ENCODE measurements around the gene PTPRG. TPM values are rescaled to one million over a fixed set of nuclear protein-coding genes. Genes with fewer than 3 reads are reported as not detected.

The PTPRG gene
- total RNA-seq, 1 donor from 2014 or later, result 80.7 TPM

- H3K9me3 Mint-ChIP-seq (ENCODE audit: unreplicated experiment), result no peaks in the 10 kb centered on the region
- no peak for DNase-seq (ENCODE audit: low spot score)
- no peaks in the 10 kb centered on the region for H3K36me3 Mint-ChIP-seq (ENCODE audit: low read depth, unreplicated experiment)
- no peak for TF ChIP-seq CTCF (IDR thresholded peaks at IDR 0.05; ENCODE audit: unreplicated experiment)
- H3K4me3 Mint-ChIP-seq (ENCODE audit: unreplicated experiment), result no peak overlapping the region
- no peaks in the 10 kb centered on the region for H3K4me1 Mint-ChIP-seq (ENCODE audit: unreplicated experiment)
- H3K27me3 Mint-ChIP-seq (ENCODE audit: unreplicated experiment), result peaks cover 1% of the 10 kb centered on the region
- no peak overlapping the region for H3K27ac Mint-ChIP-seq (ENCODE audit: unreplicated experiment)
Measured at GRCh38 chr3:62125380-62125779, 564.0 kb downstream of the PTPRG start.

GRCh38 chr3:62127116-62127515 lies 565.7 kb downstream of the PTPRG start:
- no peaks in the 10 kb centered on the region for H3K4me1 Mint-ChIP-seq (ENCODE audit: unreplicated experiment)
- DNase-seq (ENCODE audit: low spot score), result no peak
- TF ChIP-seq CTCF (IDR thresholded peaks at IDR 0.05; ENCODE audit: unreplicated experiment), result no peak
- H3K27ac Mint-ChIP-seq (ENCODE audit: unreplicated experiment), result no peak overlapping the region
- H3K27me3 Mint-ChIP-seq (ENCODE audit: unreplicated experiment), result peaks cover 1% of the 10 kb centered on the region
- H3K9me3 Mint-ChIP-seq (ENCODE audit: unreplicated experiment), result no peaks in the 10 kb centered on the region
- H3K36me3 Mint-ChIP-seq (ENCODE audit: low read depth, unreplicated experiment), result no peaks in the 10 kb centered on the region
- no peak overlapping the region for H3K4me3 Mint-ChIP-seq (ENCODE audit: unreplicated experiment)

GRCh38 chr3:62128051-62128450 lies 566.7 kb downstream of the PTPRG start:
- Mint-ChIP-seq H3K4me3 (ENCODE audit: unreplicated experiment) (no peak overlapping the region), H3K27me3 (ENCODE audit: unreplicated experiment) (peaks cover 1% of the 10 kb centered on the region), H3K9me3 (ENCODE audit: unreplicated experiment) (no peaks in the 10 kb centered on the region), H3K36me3 (ENCODE audit: low read depth, unreplicated experiment) (no peaks in the 10 kb centered on the region), H3K4me1 (ENCODE audit: unreplicated experiment) (no peaks in the 10 kb centered on the region), H3K27ac (ENCODE audit: unreplicated experiment) (no peak overlapping the region)
- no peak for TF ChIP-seq CTCF (IDR thresholded peaks at IDR 0.05; ENCODE audit: unreplicated experiment)
- no peak for DNase-seq (ENCODE audit: low spot score)

GRCh38 chr3:62128681-62129080 lies 567.3 kb downstream of the PTPRG start:
- Mint-ChIP-seq H3K27ac (ENCODE audit: unreplicated experiment) (no peak overlapping the region), H3K4me3 (ENCODE audit: unreplicated experiment) (no peak overlapping the region), H3K4me1 (ENCODE audit: unreplicated experiment) (no peaks in the 10 kb centered on the region), H3K27me3 (ENCODE audit: unreplicated experiment) (peaks cover 1% of the 10 kb centered on the region), H3K9me3 (ENCODE audit: unreplicated experiment) (no peaks in the 10 kb centered on the region), H3K36me3 (ENCODE audit: low read depth, unreplicated experiment) (no peaks in the 10 kb centered on the region)
- DNase-seq (ENCODE audit: low spot score), result no peak
- TF ChIP-seq CTCF (IDR thresholded peaks at IDR 0.05; ENCODE audit: unreplicated experiment), result no peak

- Mint-ChIP-seq H3K4me1 (ENCODE audit: unreplicated experiment) (peaks cover 9% of the 10 kb centered on the region), H3K9me3 (ENCODE audit: unreplicated experiment) (no peaks in the 10 kb centered on the region), H3K4me3 (ENCODE audit: unreplicated experiment) (no peak overlapping the region), H3K27me3 (ENCODE audit: unreplicated experiment) (peaks cover 3% of the 10 kb centered on the region), H3K27ac (ENCODE audit: unreplicated experiment) (no peak overlapping the region), H3K36me3 (ENCODE audit: low read depth, unreplicated experiment) (peaks cover 5% of the 10 kb centered on the region)
- TF ChIP-seq CTCF (IDR thresholded peaks at IDR 0.05; ENCODE audit: unreplicated experiment), result no peak
- DNase-seq (ENCODE audit: low spot score), result no peak
Measured at GRCh38 chr3:62131050-62131449, 569.7 kb downstream of the PTPRG start.

All from endothelial cell (in vitro differentiated cells).